Smooth muscle cell of bladder (primary cell): Measurements from ENCODE around the gene CMBL. TPM values are rescaled to one million over a fixed set of nuclear protein-coding genes. Genes with fewer than 3 reads are reported as not detected.

Source experiments
- total RNA-seq: library from RNA; depleted of rRNA; stranded (reverse); fragments of >200 nt; gene quantifications from 2 replicates; pipeline ENCODE4 v1.2.3, GENCODE V29; 2014

CMBL gene
- 9.4 and 11.2 TPM in 2 replicates for total RNA-seq

GRCh38 chr5:10307206-10308148 is at the start of gene CMBL:
TSS of gene CMBL (minus strand) at chr5:10307902. CDS start at chr5:10290762, 17,140 bp downstream.

GRCh38 chr5:10353241-10354047 is 45.7 kb upstream of the CMBL start, which contains the start of gene MARCHF6:
TSS of gene MARCHF6 (plus strand) at chr5:10353695. CDS start at chr5:10353899, 204 bp downstream.

GRCh38 chr5:10249948-10250805 is 57.5 kb downstream of the CMBL start, which contains the start of gene CCT5:
TSS of gene CCT5 (plus strand) at chr5:10250280. CDS start at chr5:10250341, 61 bp downstream.

Other genes starting within 250 kb of the CMBL start
- 24.5 and 24.6 TPM in 2 replicates for gene ATPSCKMT, start 58.0 kb downstream of the CMBL start, total RNA-seq
- gene CCT5, start 57.6 kb downstream of the CMBL start, total RNA-seq: 380 and 406 TPM in 2 replicates
- 46.5 and 60.2 TPM in 2 replicates for gene MARCHF6, start 45.8 kb upstream of the CMBL start, total RNA-seq
- 0.28 and 0.57 TPM in 2 replicates for gene ROPN1L, start 134.0 kb upstream of the CMBL start, total RNA-seq